AG04450 (cell line): ENCODE measurements around the gene LCN2. TPM values are rescaled to one million over a fixed set of nuclear protein-coding genes. Genes with fewer than 3 reads are reported as not detected.

Source experiments
- CTCF ChIA-PET: fragments of 300-600, 350-600 bp; formaldehyde crosslinking; extraction: SDS; loops from one replicate; lab custom pipeline; 2022; ENCODE audit warnings: antibody characterized with exemption, inconsistent platforms; lab: Charles Lee
- POLR2A ChIA-PET: fragments of 350-600 bp; formaldehyde crosslinking; extraction: SDS; loops from one replicate; lab custom pipeline; 2021; ENCODE audit warnings: antibody characterized with exemption, inconsistent platforms; lab: Yijun Ruan, JAX
- DNase-seq: peaks from one replicate; pipeline ENCODE4 v3.0.0-alpha.2; 2011; ENCODE audit warnings: low read depth, low spot score
- H3K27ac ChIP-seq: one replicate; pipeline ENCODE4 v1.5.1; 2012; ENCODE audit warnings: low read depth, low read length, control low read depth
- H3K27me3 ChIP-seq: one replicate; pipeline ENCODE4 v1.6.0; 2012; ENCODE audit warnings: low read length; ENCODE audit not compliant: control insufficient read depth, insufficient read depth
- H3K4me3 ChIP-seq: 2 replicates; pipeline ENCODE4 v1.5.1; 2011; ENCODE audit warnings: mild to moderate bottlenecking, low read depth, low read length, control low read depth
- H3K9me3 ChIP-seq: 2 replicates; pipeline ENCODE4 v1.5.1; 2012; ENCODE audit warnings: low read length; ENCODE audit not compliant: control insufficient read depth, insufficient read depth
- polyA plus RNA-seq: library from polyadenylated mRNA; depleted of rRNA; stranded (reverse); fragments of >200 nt; gene quantifications from 2 replicates; pipeline ENCODE4 v1.2.3, GENCODE V29; 2011
- TF ChIP-seq, protein P1 (sequence below): IDR thresholded peaks from 2 replicates; pipeline ENCODE4 v1.5.1; 2011; ENCODE audit warnings: low read depth, low read length, control low read depth, inconsistent platforms

Gene LCN2
- polyA plus RNA-seq, 1 experiment: not detected

GRCh38 chr9:128123451-128124080 is 25.7 kb upstream of the LCN2 start:
- CTCF ChIA-PET: no interaction called here
- Histone ChIP-seq H3K27ac (no peak overlapping the region), H3K9me3 (no peaks in the 10 kb centered on the region; the same call in 1 of the 2 replicates), H3K4me3 (no peak overlapping the region), H3K27me3 (no peaks in the 10 kb centered on the region)
- DNase-seq: no peak
- TF ChIP-seq, protein P1, sequence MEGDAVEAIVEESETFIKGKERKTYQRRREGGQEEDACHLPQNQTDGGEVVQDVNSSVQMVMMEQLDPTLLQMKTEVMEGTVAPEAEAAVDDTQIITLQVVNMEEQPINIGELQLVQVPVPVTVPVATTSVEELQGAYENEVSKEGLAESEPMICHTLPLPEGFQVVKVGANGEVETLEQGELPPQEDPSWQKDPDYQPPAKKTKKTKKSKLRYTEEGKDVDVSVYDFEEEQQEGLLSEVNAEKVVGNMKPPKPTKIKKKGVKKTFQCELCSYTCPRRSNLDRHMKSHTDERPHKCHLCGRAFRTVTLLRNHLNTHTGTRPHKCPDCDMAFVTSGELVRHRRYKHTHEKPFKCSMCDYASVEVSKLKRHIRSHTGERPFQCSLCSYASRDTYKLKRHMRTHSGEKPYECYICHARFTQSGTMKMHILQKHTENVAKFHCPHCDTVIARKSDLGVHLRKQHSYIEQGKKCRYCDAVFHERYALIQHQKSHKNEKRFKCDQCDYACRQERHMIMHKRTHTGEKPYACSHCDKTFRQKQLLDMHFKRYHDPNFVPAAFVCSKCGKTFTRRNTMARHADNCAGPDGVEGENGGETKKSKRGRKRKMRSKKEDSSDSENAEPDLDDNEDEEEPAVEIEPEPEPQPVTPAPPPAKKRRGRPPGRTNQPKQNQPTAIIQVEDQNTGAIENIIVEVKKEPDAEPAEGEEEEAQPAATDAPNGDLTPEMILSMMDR: no peak
- POLR2A ChIA-PET: no interaction called here

- no peak for DNase-seq
- peaks cover 3% of the 10 kb centered on the region; the same call in 1 of the 2 replicates for H3K9me3 ChIP-seq
- H3K27ac ChIP-seq: no peak overlapping the region
- CTCF ChIA-PET: interaction anchor here (0.6 to 1.1 kb wide), 6 partner anchors 8 to 182 kb away, joined by 3 to 10 read pairs (median 4); no protein-coding TSS in a partner anchor
- no peaks in the 10 kb centered on the region for H3K27me3 ChIP-seq
- TF ChIP-seq, protein P1: no peak
- no peak overlapping the region for H3K4me3 ChIP-seq
- POLR2A ChIA-PET: interaction anchor here (0.6 kb wide), 1 partner anchor 130 kb away, joined by 5 read pairs; no protein-coding TSS in a partner anchor
These were observed 24.8 kb upstream of the LCN2 start for GRCh38 chr9:128124451-128124850.

DNA sequence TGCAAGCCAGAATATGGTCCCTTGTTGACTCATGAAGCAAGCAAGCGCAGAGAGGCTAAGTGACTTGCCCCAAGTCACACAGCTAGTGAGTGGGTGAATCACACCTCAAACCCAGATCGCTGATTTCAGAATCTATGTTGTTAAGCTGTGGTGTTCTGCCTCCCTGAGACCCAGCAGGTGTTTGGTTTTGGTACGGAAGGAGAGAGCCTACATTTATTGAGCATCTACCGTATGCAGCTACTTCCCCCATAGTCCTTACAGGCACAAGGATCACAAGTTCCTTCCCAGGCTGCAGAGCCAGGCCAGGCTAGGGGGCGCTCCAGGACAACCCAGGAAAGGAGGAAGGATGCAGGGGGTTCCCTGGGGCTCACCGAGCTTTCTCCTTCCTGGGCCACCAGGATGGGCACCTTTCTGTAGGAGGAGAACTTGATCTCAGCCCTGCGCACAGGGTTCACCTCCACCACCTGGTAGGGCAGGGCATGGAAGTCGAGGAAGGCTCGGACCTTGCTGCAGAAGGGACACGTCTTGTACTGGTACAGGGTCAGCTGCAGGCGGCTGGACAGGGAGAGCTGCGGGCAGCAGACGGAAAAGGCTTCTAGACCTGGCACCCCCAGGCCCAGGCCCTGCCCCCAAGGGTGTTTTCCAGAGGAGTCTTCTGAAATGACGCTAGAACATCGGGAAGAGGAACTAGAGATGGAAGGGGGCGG is 24.2 kb upstream of the LCN2 start:
- Histone ChIP-seq H3K4me3 (no peak overlapping the region), H3K9me3 (peaks cover 3% of the 10 kb centered on the region; the same call in 1 of the 2 replicates), H3K27me3 (no peaks in the 10 kb centered on the region), H3K27ac (no peak overlapping the region)
- TF ChIP-seq, protein P1: peak; percentile 72
- ChIA-PET POLR2A (interaction anchor here (0.6 kb wide), 2 partner anchors 14 to 130 kb away, joined by 5 to 7 read pairs; no protein-coding TSS in a partner anchor), CTCF (interaction anchor here (0.6 to 4.0 kb wide), 7 partner anchors 7 to 183 kb away, joined by 3 to 53 read pairs (median 4); no protein-coding TSS in a partner anchor)
- peak; percentile 15 for DNase-seq

- H3K27me3 ChIP-seq: no peaks in the 10 kb centered on the region
- POLR2A ChIA-PET: no interaction called here
- no peak overlapping the region for H3K27ac ChIP-seq
- no peak for DNase-seq
- peaks cover 3% of the 10 kb centered on the region; the same call in 1 of the 2 replicates for H3K9me3 ChIP-seq
- CTCF ChIA-PET: interaction anchor here (1.1 to 4.0 kb wide), 2 partner anchors 8 to 15 kb away, joined by 3 to 53 read pairs; no protein-coding TSS in a partner anchor
- TF ChIP-seq, protein P1: no peak
- H3K4me3 ChIP-seq: peak overlapping the region; percentile 27
These were observed 23.5 kb upstream of the LCN2 start for GRCh38 chr9:128125580-128126354.
